GM12801 (cell line): ENCODE data around the gene SLFN5.

Experiments used
- CTCF ChIP-seq: IDR thresholded peaks from one replicate; pipeline ENCODE4 v1.5.1; 2011; ENCODE audit warnings: control low read depth; ENCODE audit not compliant: insufficient read length; ENCODE audit errors: extremely low read depth

The SLFN5 gene

GRCh38 chr17:35322749-35323148 is 79.9 kb downstream of the SLFN5 start:
- no peak for TF ChIP-seq CTCF
